ENCODE results near the gene ZNF627. TPM values are rescaled to one million over a fixed set of nuclear protein-coding genes. Genes with fewer than 3 reads are reported as not detected.

ZNF627 gene
- 2.7 to 5.4 TPM (median 3.6 TPM) in 5 replicates for total RNA-seq (2022; extraction: Qiagen RNA extraction)

DNA sequence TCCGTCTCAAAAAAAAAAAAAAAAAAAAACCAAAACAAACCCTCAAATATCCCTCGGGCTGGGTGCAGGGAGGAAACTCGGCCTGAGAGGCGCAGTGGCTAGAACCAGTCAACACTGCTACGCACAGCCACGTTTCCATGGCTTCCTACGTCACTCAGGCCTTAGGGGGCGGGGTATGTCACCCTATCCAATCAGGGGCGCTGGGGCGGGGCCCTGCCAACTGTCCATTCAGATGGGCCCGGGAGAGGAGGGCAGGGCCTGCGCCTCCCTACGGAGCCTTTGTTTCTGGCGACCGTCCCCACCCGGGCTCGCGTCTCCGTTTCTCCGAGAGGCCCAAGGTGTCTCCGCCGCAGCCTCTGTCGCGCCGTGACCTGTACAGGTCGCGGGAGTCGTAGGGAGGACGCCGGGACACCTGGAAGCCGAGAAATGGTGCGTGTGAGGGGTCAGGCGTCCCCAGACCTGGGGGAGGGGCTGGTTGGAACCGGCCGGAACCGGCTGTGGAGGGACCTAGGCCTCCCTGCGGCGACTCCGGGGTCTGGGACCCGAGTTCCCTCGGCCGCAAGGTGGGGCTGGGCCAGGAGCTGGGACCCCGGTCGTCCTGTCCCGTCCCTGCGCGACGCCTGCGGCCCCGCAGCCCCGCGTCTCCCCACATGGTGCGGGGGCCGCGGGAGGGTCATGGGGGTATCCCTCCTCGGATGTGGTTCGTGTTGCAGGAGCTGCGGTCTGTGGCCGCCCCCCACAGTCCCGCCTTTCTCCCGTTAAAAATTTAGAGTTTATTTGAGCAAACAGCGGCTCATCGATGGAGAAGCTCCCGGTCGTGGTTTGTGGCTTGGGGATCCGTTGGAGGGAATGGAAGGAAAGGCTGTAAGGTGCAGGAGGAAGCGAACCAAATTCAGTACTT lies at the start of gene ZNF627:
Gene ZNF627, plus strand, starts transcription at position 282 of the 901 bp plus-strand sequence. Its CDS starts 145 bp downstream, at position 427.

DNA sequence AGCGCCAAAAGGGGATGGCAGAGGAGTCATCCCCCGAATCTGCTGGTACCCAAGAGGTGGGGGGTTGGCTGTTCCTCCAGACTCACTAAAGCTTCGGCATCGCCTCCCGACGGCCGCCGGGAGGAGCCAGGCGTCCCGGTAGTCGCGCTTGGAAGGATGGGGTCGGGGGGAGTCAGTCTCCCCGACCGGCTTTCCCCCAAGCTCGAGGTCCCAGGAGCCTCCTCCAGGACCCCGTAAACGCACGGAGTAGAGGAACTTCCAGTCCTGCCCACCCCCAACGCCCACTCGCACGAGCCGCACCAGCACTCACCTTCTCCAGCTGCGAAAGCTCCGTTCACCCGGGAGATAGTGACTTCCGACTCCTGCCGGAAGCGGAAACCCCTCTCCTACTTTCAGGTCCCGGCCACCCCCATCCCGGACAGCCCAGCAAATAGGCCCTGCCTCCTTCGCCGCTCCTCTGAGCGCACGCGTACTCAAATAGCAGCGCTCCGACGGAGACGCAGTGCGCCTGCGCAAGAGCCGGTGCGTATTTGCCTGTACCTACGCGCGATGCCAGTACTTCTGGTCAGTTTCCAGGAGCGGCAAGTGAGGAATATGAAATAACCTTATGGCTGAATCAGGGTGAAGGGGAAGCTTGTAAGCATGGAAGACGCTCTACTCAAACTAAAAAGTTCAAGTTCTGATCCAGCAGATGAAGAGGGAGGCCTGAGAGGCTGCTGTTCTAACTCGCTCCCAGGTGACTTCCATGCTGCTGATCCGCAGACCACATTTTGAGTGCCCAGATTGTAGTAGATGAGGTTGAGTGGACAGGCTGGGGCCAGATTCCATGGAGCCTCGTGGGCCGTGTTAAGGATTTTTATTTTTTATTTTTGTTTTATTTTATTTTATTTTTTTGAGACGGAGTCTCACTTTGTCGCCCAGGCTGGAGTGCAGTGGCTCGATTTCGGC lies 38.1 kb upstream of the ZNF627 start, which contains the start of gene ELOF1:
Gene ELOF1, minus strand, starts transcription at position 350 of the 948 bp plus-strand sequence. CDS start 4,883 bp downstream, outside the sequence.

DNA sequence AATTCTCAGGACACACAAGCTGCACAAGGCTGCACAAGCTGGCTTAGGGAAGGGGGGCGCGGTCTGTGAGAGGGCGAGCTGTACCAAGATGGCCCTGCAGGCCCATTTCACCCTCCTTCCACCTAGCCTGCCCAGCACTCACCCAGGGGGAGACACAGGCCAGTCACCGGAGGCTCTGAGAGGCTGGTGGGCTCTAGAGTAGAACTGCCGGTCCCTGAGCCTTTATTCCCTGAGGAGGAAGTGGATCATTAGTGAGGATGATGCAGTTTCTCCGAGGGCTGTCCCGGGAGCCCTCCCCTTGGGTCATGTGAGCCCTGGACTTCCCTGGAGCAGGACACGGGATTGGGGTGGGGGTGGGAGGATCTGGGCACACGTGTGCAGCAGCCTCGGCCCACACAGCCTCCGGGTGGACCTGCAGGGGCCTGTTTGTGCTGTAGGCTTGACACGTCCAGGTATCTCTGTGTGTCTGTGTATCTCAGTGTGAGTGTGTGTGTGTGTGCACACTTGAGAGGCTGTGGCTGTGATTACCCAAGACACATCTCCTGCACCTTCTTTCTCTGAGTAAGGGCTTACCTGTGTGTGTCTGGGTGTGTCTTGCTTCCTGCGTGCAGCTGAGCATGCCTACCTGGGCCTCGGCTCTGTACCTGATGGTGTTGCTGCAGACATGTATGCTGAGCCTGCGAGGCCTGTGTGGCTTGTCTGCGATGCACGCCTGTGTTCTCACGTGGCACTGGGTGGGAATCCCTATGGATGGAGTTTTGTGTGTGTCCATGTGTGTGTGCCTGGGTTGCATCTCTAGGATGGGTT lies 19.6 kb upstream of the ZNF627 start, which contains the start of gene ACP5:
Gene ACP5, minus strand, starts transcription at position 195 of the 807 bp plus-strand sequence. CDS start 328 bp downstream, outside the sequence.

Other genes starting within 250 kb of the ZNF627 start
- 8.5 to 10.8 TPM (median 10.6 TPM) in 5 replicates for gene PLPPR2, start 242.1 kb upstream of the ZNF627 start, total RNA-seq (2022; extraction: Qiagen RNA extraction)
- gene SWSAP1, start 222.8 kb upstream of the ZNF627 start, total RNA-seq (2022; extraction: Qiagen RNA extraction): 1.6 to 2.4 TPM (median 2.1 TPM) in 5 replicates
- gene EPOR, start 213.2 kb upstream of the ZNF627 start, total RNA-seq (2022; extraction: Qiagen RNA extraction): 4.4 to 6.1 TPM (median 5.3 TPM) in 5 replicates
- gene RGL3, start 178.2 kb upstream of the ZNF627 start, total RNA-seq (2022; extraction: Qiagen RNA extraction): 1.4 to 2.8 TPM (median 1.9 TPM) in 5 replicates
- gene ODAD3, start 162.4 kb upstream of the ZNF627 start, total RNA-seq (2022; extraction: Qiagen RNA extraction): 1.1 to 1.5 TPM (median 1.3 TPM) in 5 replicates
- 255 to 281 TPM (median 265 TPM) in 5 replicates for gene PRKCSH, start 161.8 kb upstream of the ZNF627 start, total RNA-seq (2022; extraction: Qiagen RNA extraction)
- 0.02 to 0.10 TPM (median 0.05 TPM) in 5 replicates for gene ELAVL3, start 116.4 kb upstream of the ZNF627 start, total RNA-seq (2022; extraction: Qiagen RNA extraction)
- gene ZNF653, start 91.6 kb upstream of the ZNF627 start, total RNA-seq (2022; extraction: Qiagen RNA extraction): 3.7 to 5.6 TPM (median 5.0 TPM) in 5 replicates
- 26.6 to 34.8 TPM (median 33.6 TPM) in 5 replicates for gene ECSIT, start 68.3 kb upstream of the ZNF627 start, total RNA-seq (2022; extraction: Qiagen RNA extraction)
- gene CNN1, start 58.6 kb upstream of the ZNF627 start, total RNA-seq (2022; extraction: Qiagen RNA extraction): 0.30 to 0.52 TPM (median 0.46 TPM) in 5 replicates
- 99.4 to 117 TPM (median 107 TPM) in 5 replicates for gene ELOF1, start 38.3 kb upstream of the ZNF627 start, total RNA-seq (2022; extraction: Qiagen RNA extraction)
- gene ACP5, start 19.8 kb upstream of the ZNF627 start, total RNA-seq (2022; extraction: Qiagen RNA extraction): 0.12 to 0.51 TPM (median 0.25 TPM) in 4 of 5 replicates, not detected in the other
- 1.9 to 3.1 TPM (median 2.7 TPM) in 5 replicates for gene ZNF823, start 141.5 kb downstream of the ZNF627 start, total RNA-seq (2022; extraction: Qiagen RNA extraction)
- 0.02 TPM in 2 of 5 replicates, not detected in the others for gene ZNF441, start 169.5 kb downstream of the ZNF627 start, total RNA-seq (2022; extraction: Qiagen RNA extraction)
- not detected in 5 replicates for gene ZNF491, start 201.0 kb downstream of the ZNF627 start, total RNA-seq (2022; extraction: Qiagen RNA extraction)
- 0.02 to 0.04 TPM (median 0.03 TPM) in 3 of 5 replicates, not detected in the others for gene ZNF440, start 216.8 kb downstream of the ZNF627 start, total RNA-seq (2022; extraction: Qiagen RNA extraction)